ENCODE measurements around the gene SLC12A7.

- TF ChIP-seq CTCF (conservative IDR thresholded peaks at IDR 0.05) (no peak), EZH2 (IDR thresholded peaks at IDR 0.05; ENCODE audit: low read depth) (no peak)
Observed at GRCh38 chr5:1006656-1007071, 105.2 kb downstream of the SLC12A7 start.

Data from PC-9 (cell line).